Measurements from ENCODE around the gene PRKCA.

DNA sequence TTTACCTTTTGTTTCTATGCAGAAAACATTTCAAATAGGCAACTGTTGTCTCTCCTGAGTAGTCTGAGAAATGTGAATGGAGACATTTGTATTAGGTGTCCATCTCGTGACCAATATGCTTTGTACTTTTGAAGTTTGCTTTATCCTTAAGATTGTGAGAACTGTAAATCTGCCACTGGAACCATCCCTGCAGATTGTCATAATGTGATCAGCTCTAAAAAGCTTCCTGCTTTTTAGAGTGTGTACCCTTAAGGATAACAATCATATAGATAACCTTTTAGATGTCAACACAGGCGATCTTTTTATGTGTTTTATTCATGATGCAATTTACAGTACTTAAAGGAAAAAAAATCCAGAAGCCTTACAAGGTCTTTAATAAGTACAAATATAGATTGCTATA, 63.5 kb downstream of the PRKCA start:
- TF ChIP-seq EP300 (IDR thresholded peaks at IDR 0.05; ENCODE audit: borderline replicate concordance): no peak
- TF ChIP-seq, protein P1, sequence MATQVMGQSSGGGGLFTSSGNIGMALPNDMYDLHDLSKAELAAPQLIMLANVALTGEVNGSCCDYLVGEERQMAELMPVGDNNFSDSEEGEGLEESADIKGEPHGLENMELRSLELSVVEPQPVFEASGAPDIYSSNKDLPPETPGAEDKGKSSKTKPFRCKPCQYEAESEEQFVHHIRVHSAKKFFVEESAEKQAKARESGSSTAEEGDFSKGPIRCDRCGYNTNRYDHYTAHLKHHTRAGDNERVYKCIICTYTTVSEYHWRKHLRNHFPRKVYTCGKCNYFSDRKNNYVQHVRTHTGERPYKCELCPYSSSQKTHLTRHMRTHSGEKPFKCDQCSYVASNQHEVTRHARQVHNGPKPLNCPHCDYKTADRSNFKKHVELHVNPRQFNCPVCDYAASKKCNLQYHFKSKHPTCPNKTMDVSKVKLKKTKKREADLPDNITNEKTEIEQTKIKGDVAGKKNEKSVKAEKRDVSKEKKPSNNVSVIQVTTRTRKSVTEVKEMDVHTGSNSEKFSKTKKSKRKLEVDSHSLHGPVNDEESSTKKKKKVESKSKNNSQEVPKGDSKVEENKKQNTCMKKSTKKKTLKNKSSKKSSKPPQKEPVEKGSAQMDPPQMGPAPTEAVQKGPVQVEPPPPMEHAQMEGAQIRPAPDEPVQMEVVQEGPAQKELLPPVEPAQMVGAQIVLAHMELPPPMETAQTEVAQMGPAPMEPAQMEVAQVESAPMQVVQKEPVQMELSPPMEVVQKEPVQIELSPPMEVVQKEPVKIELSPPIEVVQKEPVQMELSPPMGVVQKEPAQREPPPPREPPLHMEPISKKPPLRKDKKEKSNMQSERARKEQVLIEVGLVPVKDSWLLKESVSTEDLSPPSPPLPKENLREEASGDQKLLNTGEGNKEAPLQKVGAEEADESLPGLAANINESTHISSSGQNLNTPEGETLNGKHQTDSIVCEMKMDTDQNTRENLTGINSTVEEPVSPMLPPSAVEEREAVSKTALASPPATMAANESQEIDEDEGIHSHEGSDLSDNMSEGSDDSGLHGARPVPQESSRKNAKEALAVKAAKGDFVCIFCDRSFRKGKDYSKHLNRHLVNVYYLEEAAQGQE (IDR thresholded peaks at IDR 0.05; ENCODE audit: low read depth): no peak
- no peak for TF ChIP-seq CEBPB (IDR thresholded peaks at IDR 0.05)
- no peak for TF ChIP-seq TAF1 (IDR thresholded peaks at IDR 0.05; ENCODE audit: low read depth)
- TF ChIP-seq EGR1 (IDR thresholded peaks at IDR 0.05): no peak
- TF ChIP-seq, protein P2, sequence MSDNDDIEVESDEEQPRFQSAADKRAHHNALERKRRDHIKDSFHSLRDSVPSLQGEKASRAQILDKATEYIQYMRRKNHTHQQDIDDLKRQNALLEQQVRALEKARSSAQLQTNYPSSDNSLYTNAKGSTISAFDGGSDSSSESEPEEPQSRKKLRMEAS (IDR thresholded peaks at IDR 0.05): no peak
- TF ChIP-seq FOXM1 (IDR thresholded peaks at IDR 0.05; ENCODE audit: borderline replicate concordance, low read depth): no peak
- TF ChIP-seq RAD21 (IDR thresholded peaks at IDR 0.05; ENCODE audit: low read depth): no peak
- TF ChIP-seq CREB1 (IDR thresholded peaks at IDR 0.05; ENCODE audit: low read depth): no peak
- TF ChIP-seq NFIC (IDR thresholded peaks at IDR 0.05): no peak
